ENCODE measurements around the gene ANKRD34A.

Gene ANKRD34A

DNA sequence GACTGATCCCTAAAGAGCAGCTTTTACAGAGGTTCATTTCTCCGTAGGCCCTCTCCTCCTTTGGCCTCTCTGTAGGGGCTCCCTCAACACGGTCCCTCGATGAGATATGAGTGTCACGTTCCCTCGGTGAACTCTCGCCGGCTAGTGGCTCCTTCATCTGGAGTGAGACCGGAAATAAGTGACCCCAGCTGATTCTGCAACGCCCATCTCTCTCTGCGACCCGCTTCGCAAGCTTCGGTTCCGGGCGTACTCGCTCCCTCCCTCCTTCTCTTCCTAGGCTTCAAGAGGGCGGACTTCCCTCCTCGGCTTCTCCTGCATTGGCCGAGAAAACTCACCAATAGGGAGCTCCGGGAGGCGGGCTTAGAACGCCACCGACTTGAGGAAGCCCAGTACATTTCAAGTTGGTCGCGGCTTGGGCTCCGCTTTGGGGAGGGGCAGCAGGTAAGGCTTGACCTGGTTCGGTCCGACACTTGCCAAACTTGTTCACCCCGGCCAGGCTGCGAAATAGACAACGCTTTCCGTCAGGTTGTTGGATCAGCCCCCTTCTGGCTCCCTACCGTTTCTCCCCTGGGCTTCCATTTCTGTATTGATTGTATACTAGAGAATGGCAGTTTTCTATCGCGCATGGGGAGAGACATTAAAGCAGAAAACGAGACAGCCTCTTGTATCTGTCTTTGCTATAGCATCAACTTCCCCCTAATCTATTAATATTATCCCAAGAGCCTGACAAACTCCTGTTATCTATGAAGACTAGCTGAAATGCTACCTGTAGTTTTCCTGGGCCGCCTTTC, at the start of gene ANKRD34A, which contains the start of gene POLR3GL:
ANKRD34A (minus strand) TSS at position 248 of the 791 bp plus-strand sequence. CDS start 2,816 bp downstream, outside the sequence.
POLR3GL (plus strand) TSS at position 363 of the 791 bp plus-strand sequence. CDS start 10,176 bp downstream, outside the sequence.
- TF ChIP-seq CTCF (IDR thresholded peaks at IDR 0.05) = no peak

DNA sequence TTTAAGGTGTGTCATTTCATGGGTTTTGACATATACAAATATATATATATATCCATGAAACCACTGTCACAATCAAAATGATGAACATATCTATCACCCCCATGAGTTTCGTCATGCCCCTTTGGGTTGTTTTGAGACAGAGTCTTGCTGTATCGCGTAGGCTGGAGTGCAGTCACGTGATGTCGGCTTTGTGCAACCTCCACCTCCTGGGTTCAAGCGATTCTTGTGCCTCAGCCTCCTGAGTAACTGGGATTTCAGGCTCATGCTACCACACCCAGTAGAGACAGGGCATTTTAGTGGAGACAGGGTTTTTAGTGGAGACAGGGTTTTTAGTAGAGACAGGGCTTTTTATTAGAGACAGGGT, 49.2 kb upstream of the ANKRD34A start:
- no peak for TF ChIP-seq CTCF (IDR thresholded peaks at IDR 0.05)

GRCh38 chr1:146012703-146013558, 48.6 kb upstream of the ANKRD34A start:
- TF ChIP-seq CTCF (IDR thresholded peaks at IDR 0.05) = peak; percentile 93

GRCh38 chr1:146010126-146010738, 45.9 kb upstream of the ANKRD34A start:
- no peak for TF ChIP-seq CTCF (IDR thresholded peaks at IDR 0.05)

DNA sequence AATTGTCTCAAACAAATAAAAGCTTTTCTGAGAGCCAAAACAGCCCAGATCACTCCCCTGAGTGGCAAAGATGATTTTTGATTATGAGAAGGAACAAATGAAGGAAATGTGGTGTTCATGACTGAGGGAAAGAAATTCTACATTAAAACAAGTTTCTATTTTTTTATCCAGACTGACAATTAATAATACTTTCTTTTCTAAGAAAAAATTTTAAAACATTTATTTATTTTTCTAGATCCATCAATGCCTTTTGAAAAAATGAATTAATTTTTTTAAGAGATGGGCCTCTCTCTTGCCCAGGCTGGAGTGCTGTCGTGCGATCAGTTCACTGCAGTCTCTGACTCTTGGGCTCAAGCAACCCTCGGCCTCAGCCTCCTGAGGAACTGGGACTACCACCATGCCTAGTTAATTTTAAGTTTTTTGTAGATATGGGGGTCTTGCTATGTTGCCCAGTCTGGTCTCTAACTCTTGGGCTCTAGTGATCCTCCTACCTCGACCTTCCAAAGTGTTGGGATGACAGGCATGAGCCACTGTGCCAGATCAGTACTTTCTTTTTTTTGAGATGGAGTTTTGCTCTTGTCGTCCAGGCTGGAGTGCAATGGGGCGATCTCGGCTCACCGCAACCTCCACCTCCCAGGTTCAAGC, 43.2 kb upstream of the ANKRD34A start:
- TF ChIP-seq CTCF (IDR thresholded peaks at IDR 0.05) = peak; percentile 4; the same call in 1 of the 2 replicates

DNA sequence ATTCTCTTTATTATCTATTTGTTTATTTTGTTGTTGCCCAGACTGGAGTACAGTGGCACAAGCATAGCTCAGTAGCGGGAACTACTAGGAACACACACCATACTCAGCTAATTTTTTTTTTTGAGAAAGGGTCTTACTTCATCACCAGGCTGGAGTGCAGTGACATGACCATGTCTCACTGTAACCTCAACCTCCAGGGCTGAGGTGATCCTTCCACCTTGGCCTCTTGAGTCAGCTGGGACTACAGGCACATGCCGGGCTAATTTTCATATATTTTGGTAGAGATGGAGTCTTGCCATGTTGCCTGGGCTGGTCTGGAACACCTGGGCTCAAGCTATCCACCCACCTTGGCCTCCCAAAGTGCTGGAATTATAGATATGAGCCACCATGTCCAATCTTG, 37.3 kb upstream of the ANKRD34A start:
- no peak for TF ChIP-seq CTCF (IDR thresholded peaks at IDR 0.05)
